ENCODE data around the gene PLK5.
"Not testable (repeated sequence)": the region's sequence is repeated elsewhere in the genome, so short reads cannot be mapped to it uniquely, and the experiment has no call there.

The PLK5 gene

DNA sequence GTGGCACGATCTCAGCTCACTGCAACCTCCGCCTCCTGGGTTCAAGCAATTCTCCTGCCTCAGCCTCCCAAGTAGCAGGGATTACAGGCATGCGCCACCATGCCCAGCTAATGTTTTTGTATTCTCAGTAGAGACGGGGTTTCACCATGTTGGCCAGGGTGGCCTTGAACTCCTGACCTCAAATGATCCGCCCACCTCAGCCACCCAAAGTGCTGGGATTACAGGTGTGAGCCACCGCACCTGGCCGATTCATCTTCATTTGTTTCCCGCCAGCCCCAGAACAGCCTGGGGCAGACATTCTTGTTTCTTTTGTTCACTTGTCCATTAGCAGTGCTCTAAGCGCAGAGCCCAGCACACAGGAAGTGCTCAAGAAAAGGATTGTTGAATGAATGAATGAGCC, 46.8 kb upstream of the PLK5 start:
- WGBS, 2 donors (ENCODE audit: extremely low coverage in 2 of 2, insufficient read length in 2 of 2, insufficient replicate concordance in 1 of 2) = no CpG with 5 or more reads among the region's 9 CpGs
- H3K14ac ChIP-seq (ENCODE audit: low read length) = not testable (repeated sequence)

GRCh38 chr19:1478934-1479707, 44.8 kb upstream of the PLK5 start, which contains the start of gene C19orf25:
Gene C19orf25 (minus strand): TSS chr19:1479215. CDS start chr19:1478903, 312 bp downstream.
- H3K79me1 ChIP-seq (ENCODE audit: low read depth, low read length) = peaks cover 20% of the 10 kb centered on the region
- H2AK5ac ChIP-seq (ENCODE audit: low read depth, low read length) = peak within 1 kb of the TSS; percentile 75
- no CpG with 5 or more reads among the region's 71 CpGs for WGBS, 2 donors (ENCODE audit: extremely low coverage in 2 of 2, insufficient read length in 2 of 2, insufficient replicate concordance in 1 of 2)
- peak within 1 kb of the TSS; percentile 92 for H3K23ac ChIP-seq (ENCODE audit: low read depth, low read length, poor library complexity)
- H2BK120ac ChIP-seq (ENCODE audit: low read depth, low read length) = no peak within 1 kb of the TSS
- H3K9ac ChIP-seq (ENCODE audit: low read depth, low read length, poor library complexity) = peak within 1 kb of the TSS; percentile 90
- peaks cover 0 to 9% of the 10 kb centered on the region in 2 donors for H3K4me1 ChIP-seq (ENCODE audit: control insufficient read depth in 2 of 2, insufficient read depth in 1 of 2, low read depth in 1 of 2, low read length in 2 of 2)
- peak within 1 kb of the TSS; percentile 60 to 85 for H3K4me3 ChIP-seq (ENCODE audit: low read length in 2 of 2)
- H3K18ac ChIP-seq (ENCODE audit: low read length) = peak within 1 kb of the TSS; percentile 96
- peak within 1 kb of the TSS; percentile 89 for H3K27ac ChIP-seq (replicated peaks; ENCODE audit: low read length)
- no peak within 1 kb of the TSS for H2BK12ac ChIP-seq (ENCODE audit: low read length)
- no peaks in the 10 kb centered on the region for H3K9me3 ChIP-seq (replicated peaks in 1 of 2; ENCODE audit: control insufficient read depth in 2 of 2, insufficient read depth in 1 of 2, low read depth in 1 of 2, low read length in 2 of 2)
- H3K4ac ChIP-seq (ENCODE audit: low read length) = peak within 1 kb of the TSS; percentile 37
- no peaks in the 10 kb centered on the region for H3K27me3 ChIP-seq (ENCODE audit: control insufficient read depth in 3 of 3, insufficient read depth in 3 of 3, low read depth in 1 of 3, low read length in 3 of 3)
- peak within 1 kb of the TSS; percentile 79 for H2BK15ac ChIP-seq (ENCODE audit: low read length)
- peak within 1 kb of the TSS; percentile 91 for H2AFZ ChIP-seq (ENCODE audit: low read length)
- peaks cover 2 to 24% of the 10 kb centered on the region in 2 donors for H3K36me3 ChIP-seq (replicated peaks in 1 of 2; ENCODE audit: control insufficient read depth in 2 of 2, insufficient read depth in 2 of 2, low read length in 2 of 2)
- H2BK5ac ChIP-seq (ENCODE audit: low read length) = peak within 1 kb of the TSS; percentile 66
- peak within 1 kb of the TSS; percentile 90 for H3K14ac ChIP-seq (ENCODE audit: low read length)
- peak within 1 kb of the TSS; percentile 43 for H4K8ac ChIP-seq (ENCODE audit: low read depth, low read length)
- peak within 1 kb of the TSS; percentile 83 for H3K4me2 ChIP-seq (ENCODE audit: insufficient read depth, low read length, poor library complexity, severe bottlenecking)
- H4K91ac ChIP-seq (ENCODE audit: low read depth, low read length, poor library complexity) = no peak within 1 kb of the TSS
- peak; percentile 90 for DNase-seq (ENCODE audit: low spot score)

More for the DNA sequence above, 46.8 kb upstream of the PLK5 start:
- not testable (repeated sequence) for H2BK5ac ChIP-seq (ENCODE audit: low read length); H3K4me2 ChIP-seq (ENCODE audit: insufficient read depth, low read length, poor library complexity, severe bottlenecking); H2BK120ac ChIP-seq (ENCODE audit: low read depth, low read length); H3K23ac ChIP-seq (ENCODE audit: low read depth, low read length, poor library complexity); H3K9ac ChIP-seq (ENCODE audit: low read depth, low read length, poor library complexity); H3K27ac ChIP-seq (replicated peaks; ENCODE audit: low read length); H3K4ac ChIP-seq (ENCODE audit: low read length); DNase-seq (ENCODE audit: low spot score); H4K8ac ChIP-seq (ENCODE audit: low read depth, low read length); H3K27me3 ChIP-seq (ENCODE audit: control insufficient read depth in 3 of 3, insufficient read depth in 3 of 3, low read depth in 1 of 3, low read length in 3 of 3); H2AK5ac ChIP-seq (ENCODE audit: low read depth, low read length); H2BK12ac ChIP-seq (ENCODE audit: low read length); H3K4me3 ChIP-seq (ENCODE audit: low read length in 2 of 2); H3K9me3 ChIP-seq (replicated peaks in 1 of 2; ENCODE audit: control insufficient read depth in 2 of 2, insufficient read depth in 1 of 2, low read depth in 1 of 2, low read length in 2 of 2); H4K91ac ChIP-seq (ENCODE audit: low read depth, low read length, poor library complexity); H2BK15ac ChIP-seq (ENCODE audit: low read length); H2AFZ ChIP-seq (ENCODE audit: low read length); H3K18ac ChIP-seq (ENCODE audit: low read length)
- peaks cover 21% of the 10 kb centered on the region for H3K79me1 ChIP-seq (ENCODE audit: low read depth, low read length)
- H3K4me1 ChIP-seq (ENCODE audit: control insufficient read depth in 2 of 2, insufficient read depth in 1 of 2, low read depth in 1 of 2, low read length in 2 of 2) = peaks cover 2 to 10% of the 10 kb centered on the region in 2 donors
- H3K36me3 ChIP-seq (replicated peaks in 1 of 2; ENCODE audit: control insufficient read depth in 2 of 2, insufficient read depth in 2 of 2, low read length in 2 of 2) = peaks cover 2 to 26% of the 10 kb centered on the region in 2 donors

GRCh38 chr19:1481224-1481892, 42.5 kb upstream of the PLK5 start:
- H3K4ac ChIP-seq (ENCODE audit: low read length) = peak overlapping the region; percentile 11
- H3K4me2 ChIP-seq (ENCODE audit: insufficient read depth, low read length, poor library complexity, severe bottlenecking) = no peak overlapping the region
- H3K27ac ChIP-seq (replicated peaks; ENCODE audit: low read length) = no peak overlapping the region
- no peak overlapping the region for H2AFZ ChIP-seq (ENCODE audit: low read length)
- peaks cover under 1 to 9% of the 10 kb centered on the region in 2 donors for H3K36me3 ChIP-seq (replicated peaks in 1 of 2; ENCODE audit: control insufficient read depth in 2 of 2, insufficient read depth in 2 of 2, low read length in 2 of 2)
- H3K27me3 ChIP-seq (ENCODE audit: control insufficient read depth in 3 of 3, insufficient read depth in 3 of 3, low read depth in 1 of 3, low read length in 3 of 3) = no peaks in the 10 kb centered on the region
- H2BK5ac ChIP-seq (ENCODE audit: low read length) = no peak overlapping the region
- DNase-seq (ENCODE audit: low spot score) = no peak
- peak overlapping the region; percentile 89 for H4K91ac ChIP-seq (ENCODE audit: low read depth, low read length, poor library complexity)
- no peak overlapping the region for H4K8ac ChIP-seq (ENCODE audit: low read depth, low read length)
- no CpG with 5 or more reads among the region's 26 CpGs for WGBS, 2 donors (ENCODE audit: extremely low coverage in 2 of 2, insufficient read length in 2 of 2, insufficient replicate concordance in 1 of 2)
- H3K9ac ChIP-seq (ENCODE audit: low read depth, low read length, poor library complexity) = peak overlapping the region; percentile 44
- peaks cover 15% of the 10 kb centered on the region for H3K79me1 ChIP-seq (ENCODE audit: low read depth, low read length)
- no peak overlapping the region for H3K14ac ChIP-seq (ENCODE audit: low read length)
- H2BK12ac ChIP-seq (ENCODE audit: low read length) = no peak overlapping the region
- H3K23ac ChIP-seq (ENCODE audit: low read depth, low read length, poor library complexity) = no peak overlapping the region
- no peak overlapping the region for H3K4me3 ChIP-seq (ENCODE audit: low read length in 2 of 2)
- peak overlapping the region; percentile 38 for H2BK15ac ChIP-seq (ENCODE audit: low read length)
- no peak overlapping the region for H2BK120ac ChIP-seq (ENCODE audit: low read depth, low read length)
- no peaks in the 10 kb centered on the region for H3K9me3 ChIP-seq (replicated peaks in 1 of 2; ENCODE audit: control insufficient read depth in 2 of 2, insufficient read depth in 1 of 2, low read depth in 1 of 2, low read length in 2 of 2)
- H2AK5ac ChIP-seq (ENCODE audit: low read depth, low read length) = peak overlapping the region; percentile 81
- H3K4me1 ChIP-seq (ENCODE audit: control insufficient read depth in 2 of 2, insufficient read depth in 1 of 2, low read depth in 1 of 2, low read length in 2 of 2) = peaks cover 0 to 3% of the 10 kb centered on the region in 2 donors
- H3K18ac ChIP-seq (ENCODE audit: low read length) = no peak overlapping the region

DNA sequence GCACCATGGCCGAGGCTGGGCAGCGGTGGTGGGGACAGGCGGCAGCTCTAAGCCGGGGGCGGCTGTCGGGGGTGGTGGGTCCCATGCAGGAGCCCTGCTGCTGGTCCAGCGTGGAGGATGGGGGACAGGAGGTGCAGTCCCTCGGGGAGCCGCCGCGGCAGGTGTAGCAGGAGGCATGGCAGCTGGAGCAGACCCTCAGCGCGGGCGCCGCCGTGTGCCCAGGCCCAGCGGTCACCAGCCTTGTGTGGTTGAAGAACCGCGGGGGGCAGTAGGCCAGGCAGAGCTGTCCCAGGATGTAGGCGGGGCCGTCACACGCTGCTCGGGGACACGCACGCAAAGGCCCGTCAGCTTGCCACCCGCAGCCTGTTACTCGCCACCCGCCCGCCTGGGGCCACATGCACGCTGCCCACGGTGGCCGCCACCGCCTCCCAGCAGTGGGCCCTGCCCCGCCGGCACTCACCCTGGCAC, 42.0 kb upstream of the PLK5 start:
- H2AFZ ChIP-seq (ENCODE audit: low read length) = no peak overlapping the region
- no peak overlapping the region for H4K8ac ChIP-seq (ENCODE audit: low read depth, low read length)
- H3K27me3 ChIP-seq (ENCODE audit: control insufficient read depth in 3 of 3, insufficient read depth in 3 of 3, low read depth in 1 of 3, low read length in 3 of 3) = no peaks in the 10 kb centered on the region
- H3K27ac ChIP-seq (replicated peaks; ENCODE audit: low read length) = no peak overlapping the region
- peak overlapping the region; percentile 89 for H3K23ac ChIP-seq (ENCODE audit: low read depth, low read length, poor library complexity)
- H3K79me1 ChIP-seq (ENCODE audit: low read depth, low read length) = peaks cover 15% of the 10 kb centered on the region
- H2BK5ac ChIP-seq (ENCODE audit: low read length) = no peak overlapping the region
- no CpG with 5 or more reads among the region's 36 CpGs for WGBS, 2 donors (ENCODE audit: extremely low coverage in 2 of 2, insufficient read length in 2 of 2, insufficient replicate concordance in 1 of 2)
- peak overlapping the region; percentile 38 for H2BK15ac ChIP-seq (ENCODE audit: low read length)
- peak overlapping the region; percentile 21 for H3K14ac ChIP-seq (ENCODE audit: low read length)
- no peak overlapping the region for H3K4ac ChIP-seq (ENCODE audit: low read length)
- H3K4me2 ChIP-seq (ENCODE audit: insufficient read depth, low read length, poor library complexity, severe bottlenecking) = no peak overlapping the region
- peak overlapping the region; percentile 81 for H2AK5ac ChIP-seq (ENCODE audit: low read depth, low read length)
- H2BK12ac ChIP-seq (ENCODE audit: low read length) = no peak overlapping the region
- H3K4me3 ChIP-seq (ENCODE audit: low read length in 2 of 2) = peak overlapping the region in 1 of 2 donors; percentile 23
- peak overlapping the region; percentile 44 for H3K9ac ChIP-seq (ENCODE audit: low read depth, low read length, poor library complexity)
- peaks cover 0 to 6% of the 10 kb centered on the region in 2 donors for H3K36me3 ChIP-seq (replicated peaks in 1 of 2; ENCODE audit: control insufficient read depth in 2 of 2, insufficient read depth in 2 of 2, low read length in 2 of 2)
- no peak overlapping the region for H2BK120ac ChIP-seq (ENCODE audit: low read depth, low read length)
- no peak for DNase-seq (ENCODE audit: low spot score)
- no peaks in the 10 kb centered on the region for H3K9me3 ChIP-seq (replicated peaks in 1 of 2; ENCODE audit: control insufficient read depth in 2 of 2, insufficient read depth in 1 of 2, low read depth in 1 of 2, low read length in 2 of 2)
- H3K4me1 ChIP-seq (ENCODE audit: control insufficient read depth in 2 of 2, insufficient read depth in 1 of 2, low read depth in 1 of 2, low read length in 2 of 2) = peaks cover 0 to 3% of the 10 kb centered on the region in 2 donors
- H3K18ac ChIP-seq (ENCODE audit: low read length) = no peak overlapping the region
- peak overlapping the region; percentile 89 for H4K91ac ChIP-seq (ENCODE audit: low read depth, low read length, poor library complexity)
